Right renal cortex interstitium (tissue), 3 donors: Measurements from ENCODE around the gene POLR2F. TPM values are rescaled to one million over a fixed set of nuclear protein-coding genes. Genes with fewer than 3 reads are reported as not detected.

ENCODE experiments used
- DNase-seq, 3 donors: peaks; one replicate each; pipeline ENCODE4 v3.0.0-alpha.2; 2013; ENCODE audit warnings: low read depth in 3 of 3, low spot score in 2 of 3
- polyA plus RNA-seq, 3 donors: library from polyadenylated mRNA; unstranded; fragments of 120-200 nt; gene quantifications; one replicate each; pipeline ENCODE4 v1.2.1, GENCODE V29; 2013; ENCODE audit not compliant: insufficient read length in 3 of 3

POLR2F gene
- polyA plus RNA-seq, 3 donors, result 66.2 to 78.4 (median 72.5) TPM

DNA sequence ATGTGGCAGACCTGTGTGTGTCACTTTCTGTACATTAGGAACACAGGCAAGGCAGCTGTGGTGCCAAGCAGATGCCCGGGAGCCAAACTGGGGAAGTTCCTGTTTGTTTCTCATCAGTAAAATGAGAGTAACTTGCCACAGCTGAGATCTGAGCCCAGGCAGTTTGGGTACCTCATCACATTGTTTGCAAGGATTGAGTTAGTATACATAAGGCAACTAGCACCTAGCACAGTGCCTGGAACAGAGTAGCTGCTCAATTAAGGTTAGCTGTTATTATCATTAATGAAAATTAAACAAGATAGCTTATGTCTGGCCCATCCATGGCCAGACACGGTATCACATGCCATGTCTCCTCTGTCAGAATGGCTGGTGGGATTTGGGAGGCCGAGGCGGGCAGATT is 23.0 kb downstream of the POLR2F start:
- no peak for DNase-seq

GRCh38 chr22:37979782-37980181 is 26.3 kb downstream of the POLR2F start:
- no peak for DNase-seq

GRCh38 chr22:37981282-37982011 is 27.9 kb downstream of the POLR2F start:
- no peak for DNase-seq

GRCh38 chr22:37982151-37982785 is 28.8 kb downstream of the POLR2F start:
- no peak for DNase-seq

DNA sequence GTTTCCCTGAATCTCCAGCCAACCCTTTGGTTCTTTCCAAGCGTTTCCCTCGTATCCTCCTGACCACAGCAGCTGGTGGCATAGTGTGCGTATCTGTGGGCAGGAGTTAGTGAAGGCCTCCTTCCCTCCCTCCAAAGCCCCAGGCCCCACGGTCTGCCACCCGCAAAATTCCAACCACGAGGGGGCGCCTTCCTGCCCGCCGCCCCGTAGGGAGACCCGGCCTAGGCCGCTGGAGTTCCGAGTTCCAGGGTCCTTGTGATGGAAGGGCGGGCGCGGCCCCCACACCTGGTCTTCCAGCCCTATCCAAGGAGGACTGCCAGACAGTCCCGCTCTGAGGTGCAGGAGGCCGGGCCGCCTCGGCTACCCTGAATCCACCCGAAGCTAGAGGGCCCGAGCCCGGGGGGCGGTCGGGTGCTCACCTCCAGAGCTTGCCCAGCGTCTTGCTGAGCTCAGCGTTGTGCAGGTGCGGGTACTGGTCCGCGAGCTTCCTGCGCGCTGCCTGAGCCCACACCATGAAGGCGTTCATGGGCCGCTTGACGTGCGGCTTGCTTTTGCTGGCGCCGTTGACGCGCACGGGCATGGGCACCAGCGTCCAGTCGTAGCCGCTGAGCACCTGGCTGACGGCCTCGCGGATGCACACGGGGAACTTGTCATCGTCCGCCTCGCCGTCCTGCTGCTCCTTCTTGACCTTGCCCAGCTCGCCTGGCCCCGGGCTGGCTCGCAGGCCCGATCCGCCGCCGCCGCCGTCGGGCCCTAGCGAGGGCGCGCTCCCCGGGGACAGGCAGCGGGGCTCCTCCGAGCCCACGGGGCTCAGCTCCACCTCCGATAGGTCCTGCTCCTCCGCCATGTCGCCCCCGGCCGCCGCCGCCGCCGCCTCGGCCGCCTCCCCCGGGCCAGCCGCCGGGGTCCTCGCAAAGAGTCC is 29.7 kb downstream of the POLR2F start:
- no peak for DNase-seq

GRCh38 chr22:37983860-37984791 is 30.6 kb downstream of the POLR2F start, which contains the start of gene SOX10:
Gene SOX10 (minus strand): TSS chr22:37984555. CDS start chr22:37983784, 771 bp downstream.
- DNase-seq, result no peak

- no peak for DNase-seq
Measured at GRCh38 chr22:37985050-37985585, 31.6 kb downstream of the POLR2F start.

- DNase-seq, result no peak
Measured at GRCh38 chr22:37985751-37986281, 32.3 kb downstream of the POLR2F start.

GRCh38 chr22:37986371-37986770 is 32.9 kb downstream of the POLR2F start:
- no peak for DNase-seq

GRCh38 chr22:37989146-37990045 is 35.9 kb downstream of the POLR2F start:
- no peak for DNase-seq

- DNase-seq, result no peak
Measured at GRCh38 chr22:37990301-37990700, 36.8 kb downstream of the POLR2F start.

DNA sequence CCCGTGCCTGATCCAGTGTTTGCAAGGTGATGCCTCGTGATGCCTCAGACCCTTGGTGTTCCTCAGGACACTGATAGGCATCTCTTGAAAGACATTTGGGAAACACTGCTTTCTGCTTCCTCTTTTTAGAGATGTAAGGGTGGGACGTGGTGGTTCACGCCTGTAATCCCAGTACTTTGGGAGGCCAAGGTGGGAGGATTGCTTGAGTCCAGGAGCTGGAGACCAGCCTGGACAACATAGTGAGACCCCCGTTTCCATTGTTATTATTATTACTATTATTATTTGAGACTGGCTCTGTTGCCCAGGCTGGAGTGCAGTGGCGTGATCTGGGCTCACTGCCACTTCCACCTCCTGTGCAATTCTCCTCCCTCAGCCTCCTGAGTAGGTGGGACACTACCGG is 37.4 kb downstream of the POLR2F start:
- no peak for DNase-seq

GRCh38 chr22:37991731-37992442 is 38.4 kb downstream of the POLR2F start:
- DNase-seq, result no peak

GRCh38 chr22:37994049-37994448 is 40.5 kb downstream of the POLR2F start:
- DNase-seq, result no peak

GRCh38 chr22:37994982-37995381 is 41.5 kb downstream of the POLR2F start:
- DNase-seq, result no peak

GRCh38 chr22:37995460-37995859 is 42.0 kb downstream of the POLR2F start:
- DNase-seq, result no peak

DNA sequence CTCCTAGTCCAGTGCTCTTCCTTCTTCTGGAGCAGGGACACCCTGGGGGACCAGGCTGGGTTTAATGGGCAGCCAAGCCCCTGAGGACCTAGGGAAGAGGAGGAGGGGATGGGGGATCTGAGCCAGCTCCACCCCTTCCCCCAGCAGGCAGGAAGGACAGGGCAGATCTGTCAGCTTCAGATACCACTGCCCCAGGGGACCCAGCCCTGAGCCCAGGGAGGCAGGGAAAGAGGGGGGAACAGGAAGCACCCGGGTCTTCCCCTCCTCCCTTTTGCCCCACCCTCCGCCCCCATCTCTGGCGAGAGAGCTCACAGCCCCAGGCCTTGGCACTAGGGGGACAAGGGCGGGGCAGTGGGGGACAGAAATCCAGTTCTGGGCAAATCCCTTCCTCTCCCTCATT is 42.6 kb downstream of the POLR2F start:
- DNase-seq, result no peak
